ENCODE data around the gene TARM1. TPM values are rescaled to one million over a fixed set of nuclear protein-coding genes. Genes with fewer than 3 reads are reported as not detected.

Gene TARM1
- total RNA-seq, 1 experiment from 2014 or later, result not detected

- intact Hi-C loops (cut with micrococcal nuclease), result loop anchor here (5.0 kb wide), 1 partner anchor 216 kb away; no protein-coding TSS in a partner anchor
- Mint-ChIP-seq H3K36me3 (ENCODE audit: insufficient read depth, unreplicated experiment) (no peaks in the 10 kb centered on the region), H3K4me1 (ENCODE audit: insufficient read depth, unreplicated experiment) (peaks cover 10% of the 10 kb centered on the region), H3K27me3 (ENCODE audit: insufficient read depth, unreplicated experiment) (no peaks in the 10 kb centered on the region), H3K9me3 (ENCODE audit: unreplicated experiment) (no peaks in the 10 kb centered on the region), H3K4me3 (ENCODE audit: unreplicated experiment) (no peak overlapping the region), H3K27ac (ENCODE audit: low read depth, unreplicated experiment) (no peak overlapping the region)
- BruUV-seq (replicated peaks), result no TSS peak
- CTCF ChIA-PET, result interaction anchor here (0.5 to 9.1 kb wide), 39 partner anchors 8 to 828 kb away, joined by 3 to 146 read pairs (median 6); partner anchors contain the start of gene MYADM
- POLR2A ChIA-PET, result interaction anchor here (0.6 to 1.6 kb wide), 2 partner anchors 182 to 1264 kb away, joined by 3 to 6 read pairs; no protein-coding TSS in a partner anchor
- no peak for TF ChIP-seq CTCF (IDR thresholded peaks at IDR 0.05; ENCODE audit: unreplicated experiment)
- DNase-seq (ENCODE audit: unreplicated experiment), result no peak
Observed at GRCh38 chr19:54023191-54023590, 58.0 kb downstream of the TARM1 start.

- Mint-ChIP-seq H3K27ac (ENCODE audit: low read depth, unreplicated experiment) (no peak overlapping the region), H3K4me3 (ENCODE audit: unreplicated experiment) (no peak overlapping the region), H3K4me1 (ENCODE audit: insufficient read depth, unreplicated experiment) (peaks cover 10% of the 10 kb centered on the region), H3K9me3 (ENCODE audit: unreplicated experiment) (no peaks in the 10 kb centered on the region), H3K27me3 (ENCODE audit: insufficient read depth, unreplicated experiment) (no peaks in the 10 kb centered on the region), H3K36me3 (ENCODE audit: insufficient read depth, unreplicated experiment) (no peaks in the 10 kb centered on the region)
- no TSS peak for BruUV-seq (replicated peaks)
- ChIA-PET CTCF (interaction anchor here (0.5 to 9.1 kb wide), 14 partner anchors 10 to 392 kb away, joined by 3 to 146 read pairs (median 3); partner anchors contain the start of gene MYADM), POLR2A (interaction anchor here (0.6 to 1.6 kb wide), 2 partner anchors 181 to 655 kb away, joined by 3 to 6 read pairs; no protein-coding TSS in a partner anchor)
- no peak for TF ChIP-seq CTCF (IDR thresholded peaks at IDR 0.05; ENCODE audit: unreplicated experiment)
- no peak for DNase-seq (ENCODE audit: unreplicated experiment)
- intact Hi-C loops (cut with micrococcal nuclease), result loop anchor here (5.0 kb wide), 1 partner anchor 215 kb away; no protein-coding TSS in a partner anchor
Observed at GRCh38 chr19:54021932-54022331, 59.2 kb downstream of the TARM1 start.

GRCh38 chr19:54021363-54021762 is 59.8 kb downstream of the TARM1 start:
- Mint-ChIP-seq H3K27me3 (ENCODE audit: insufficient read depth, unreplicated experiment) (no peaks in the 10 kb centered on the region), H3K9me3 (ENCODE audit: unreplicated experiment) (no peaks in the 10 kb centered on the region), H3K36me3 (ENCODE audit: insufficient read depth, unreplicated experiment) (no peaks in the 10 kb centered on the region), H3K27ac (ENCODE audit: low read depth, unreplicated experiment) (no peak overlapping the region), H3K4me3 (ENCODE audit: unreplicated experiment) (no peak overlapping the region), H3K4me1 (ENCODE audit: insufficient read depth, unreplicated experiment) (peaks cover 10% of the 10 kb centered on the region)
- intact Hi-C loops (cut with micrococcal nuclease), result loop anchor here (5.0 kb wide), 1 partner anchor 214 kb away; no protein-coding TSS in a partner anchor
- no TSS peak for BruUV-seq (replicated peaks)
- ChIA-PET CTCF (interaction anchor here (0.6 to 5.3 kb wide), 7 partner anchors 153 to 331 kb away, joined by 3 to 38 read pairs (median 4); partner anchors contain the start of gene MYADM), POLR2A (no interaction called here)
- no peak for TF ChIP-seq CTCF (IDR thresholded peaks at IDR 0.05; ENCODE audit: unreplicated experiment)
- DNase-seq (ENCODE audit: unreplicated experiment), result no peak

Other genes with a start within 250 kb of the TARM1 start
- 39.0 and 43.3 TPM in 2 replicates for gene MYADM, start 213.5 kb downstream of the TARM1 start, total RNA-seq (2022)
- gene PRKCG, start 199.2 kb downstream of the TARM1 start, total RNA-seq (2022), result not detected in 2 replicates
- gene CACNG7, start 172.1 kb downstream of the TARM1 start, total RNA-seq (2022), result not detected in 2 replicates
- gene CACNG8, start 118.4 kb downstream of the TARM1 start, total RNA-seq (2022), result 0.16 TPM in 1 of 2 replicates, not detected in the other
- gene CACNG6, start 89.7 kb downstream of the TARM1 start, total RNA-seq (2022), result not detected in 2 replicates
- gene VSTM1, start 17.5 kb downstream of the TARM1 start, total RNA-seq (2022), result not detected in 2 replicates
- 2.9 and 9.2 TPM in 2 replicates for gene OSCAR, start 19.4 kb upstream of the TARM1 start, total RNA-seq (2022)
- gene NDUFA3, start 21.5 kb upstream of the TARM1 start, total RNA-seq (2022), result 111 and 128 TPM in 2 replicates
- gene TFPT, start 34.3 kb upstream of the TARM1 start, total RNA-seq (2022), result 15.6 and 22.8 TPM in 2 replicates
- gene PRPF31, start 34.4 kb upstream of the TARM1 start, total RNA-seq (2022), result 52.8 and 59.7 TPM in 2 replicates
- gene CNOT3, start 56.4 kb upstream of the TARM1 start, total RNA-seq (2022), result 63.2 and 80.5 TPM in 2 replicates
- gene LENG1, start 78.4 kb upstream of the TARM1 start, total RNA-seq (2022), result 6.1 and 8.2 TPM in 2 replicates
- gene TMC4, start 91.8 kb upstream of the TARM1 start, total RNA-seq (2022), result 3.7 and 6.1 TPM in 2 replicates
- 43.8 and 49.5 TPM in 2 replicates for gene MBOAT7, start 108.2 kb upstream of the TARM1 start, total RNA-seq (2022)
- gene TSEN34, start 109.9 kb upstream of the TARM1 start, total RNA-seq (2022), result 28.0 and 40.1 TPM in 2 replicates
- gene RPS9, start 119.5 kb upstream of the TARM1 start, total RNA-seq (2022), result 1,356 and 1,735 TPM in 2 replicates
- gene LILRB3, start 141.6 kb upstream of the TARM1 start, total RNA-seq (2022), result not detected in 2 replicates
- gene LILRA6, start 161.4 kb upstream of the TARM1 start, total RNA-seq (2022), result not detected in 2 replicates
- not detected in 2 replicates for gene LILRB5, start 175.9 kb upstream of the TARM1 start, total RNA-seq (2022)
- gene LILRB2, start 199.7 kb upstream of the TARM1 start, total RNA-seq (2022), result not detected in 2 replicates
- gene LILRA5, start 231.8 kb upstream of the TARM1 start, total RNA-seq (2022), result not detected in 2 replicates

Data from MCF 10A (cell line).